ENCODE results near the gene TBX4.
"Not testable (repeated sequence)": the region's sequence is repeated elsewhere in the genome, so short reads cannot be mapped to it uniquely, and the experiment has no call there.

Gene TBX4

GRCh38 chr17:61431594-61432311, 20.5 kb upstream of the TBX4 start:
- no peak for FAIRE-seq

GRCh38 chr17:61436273-61436672, 15.9 kb upstream of the TBX4 start:
- FAIRE-seq: no peak

DNA sequence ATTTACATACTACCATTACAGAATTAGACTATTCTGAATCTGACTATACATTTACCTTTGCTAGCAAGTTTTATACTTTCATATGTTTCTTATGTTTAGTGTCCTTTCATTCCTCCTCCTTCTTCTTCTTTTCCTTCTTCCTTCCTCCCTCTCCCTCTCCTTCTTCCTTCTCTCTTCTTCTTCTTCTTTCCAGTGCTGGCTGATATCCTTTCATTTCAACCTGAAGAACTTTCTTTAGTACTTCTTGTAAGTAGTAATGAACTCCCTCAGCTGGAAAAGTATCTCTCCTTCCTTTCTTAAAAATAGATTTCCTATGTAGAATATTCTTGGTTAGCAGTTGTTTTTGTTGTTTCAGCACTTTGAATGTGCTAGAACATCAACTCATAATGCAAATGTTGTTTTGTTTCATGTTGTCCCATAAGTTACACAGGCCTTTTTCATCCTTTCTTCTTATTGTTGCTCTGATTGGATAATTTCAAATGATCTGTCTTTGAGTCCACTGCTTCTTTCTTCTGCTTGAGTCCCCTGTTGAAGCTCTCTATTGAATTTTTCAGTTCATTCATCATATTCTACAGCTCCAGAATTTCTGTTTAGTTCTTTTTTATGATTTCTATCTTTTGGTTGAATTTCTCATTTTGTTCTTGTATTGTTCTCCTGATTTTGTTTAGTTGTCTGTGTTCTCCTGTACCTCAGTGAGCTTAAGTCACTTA, 15.1 kb upstream of the TBX4 start:
- FAIRE-seq: no peak

DNA sequence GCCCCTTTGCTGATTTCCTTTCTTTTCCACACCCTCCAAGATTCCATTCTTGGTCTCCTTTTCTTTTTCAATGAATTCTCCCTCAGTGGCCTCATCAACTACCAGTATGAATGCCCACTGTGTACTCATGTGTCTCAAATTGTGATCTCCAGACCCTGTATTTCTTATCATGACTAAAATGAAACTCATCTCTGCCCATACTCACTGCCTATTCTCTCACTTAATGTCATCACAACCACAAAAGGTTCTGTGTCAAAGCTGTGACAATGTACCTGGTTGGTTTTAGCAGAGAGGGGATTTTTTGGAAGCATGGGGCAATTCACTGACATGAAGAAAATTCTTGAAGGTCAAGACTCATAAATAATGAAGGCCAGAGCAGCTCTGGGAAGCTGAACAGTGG, 11.5 kb upstream of the TBX4 start:
- FAIRE-seq: no peak

- FAIRE-seq: not testable (repeated sequence)
These were observed 10.7 kb upstream of the TBX4 start for GRCh38 chr17:61441507-61441906.

- no peak for FAIRE-seq
These were observed 10.0 kb upstream of the TBX4 start for GRCh38 chr17:61442136-61442775.

GRCh38 chr17:61442878-61443474, 9.2 kb upstream of the TBX4 start:
- FAIRE-seq: no peak

DNA sequence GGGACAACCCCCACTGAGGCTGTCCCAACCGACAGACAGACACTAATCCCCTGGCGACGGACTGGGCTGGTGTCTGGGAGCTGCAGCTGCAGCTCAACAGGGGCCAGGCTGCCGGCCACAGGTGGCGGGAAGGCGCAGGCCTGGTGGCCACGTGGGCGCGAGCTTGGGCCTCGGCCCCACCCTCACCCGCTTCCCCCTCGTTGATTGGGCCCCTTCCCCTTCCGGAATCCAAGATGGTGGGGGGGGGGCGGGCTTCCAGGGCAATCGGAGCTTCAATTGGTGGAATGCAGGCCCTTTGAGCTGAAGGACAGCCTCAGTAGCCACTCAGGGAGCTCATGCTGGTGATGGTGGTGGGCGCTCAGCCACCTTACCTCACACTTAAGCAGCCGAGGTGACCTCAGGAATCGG, 8.7 kb upstream of the TBX4 start:
- no peak for FAIRE-seq

GRCh38 chr17:61444075-61444474, 8.1 kb upstream of the TBX4 start:
- no peak for FAIRE-seq

DNA sequence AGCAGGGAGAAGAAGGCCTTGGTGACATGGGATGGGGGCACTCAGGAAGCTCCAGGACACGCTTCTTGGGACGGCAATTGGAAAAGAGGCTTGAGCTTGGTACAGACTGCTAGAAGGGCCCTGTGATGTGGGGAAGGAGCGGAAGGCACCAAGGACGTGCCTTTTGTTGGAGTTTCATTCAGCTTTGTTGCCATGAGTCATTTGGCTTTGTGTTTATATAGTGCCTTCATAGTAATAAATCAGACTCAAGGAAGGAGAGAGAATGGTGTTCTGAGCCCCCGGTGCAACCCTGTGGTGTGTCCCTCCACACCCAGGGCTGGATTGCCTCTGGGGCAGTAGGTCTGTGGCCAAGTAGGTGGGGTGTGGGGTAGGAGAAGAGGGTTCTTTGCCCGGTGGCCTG, 7.4 kb upstream of the TBX4 start:
- no peak for FAIRE-seq

- no peak for FAIRE-seq
These were observed 4.9 kb upstream of the TBX4 start for GRCh38 chr17:61447358-61447757.

DNA sequence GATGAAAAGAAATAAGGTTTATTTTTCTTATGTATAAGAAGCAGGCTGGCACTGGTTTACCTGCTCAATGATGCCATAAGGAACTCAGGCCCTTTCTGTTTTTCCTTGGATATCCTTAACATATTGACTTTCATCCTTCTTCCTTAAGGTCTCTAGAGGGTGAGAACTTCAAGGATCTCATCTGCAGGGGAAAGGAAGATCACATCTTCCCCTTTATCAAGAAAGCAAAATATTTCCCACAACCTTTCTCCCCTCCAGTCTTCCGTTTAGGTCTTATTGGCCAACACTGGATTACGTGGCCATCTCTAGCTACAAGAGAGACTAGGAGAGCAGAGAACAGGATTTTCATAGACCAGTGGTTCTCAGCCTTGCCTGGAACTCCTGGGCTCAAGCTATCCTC, 4.2 kb upstream of the TBX4 start:
- no peak for FAIRE-seq

DNA sequence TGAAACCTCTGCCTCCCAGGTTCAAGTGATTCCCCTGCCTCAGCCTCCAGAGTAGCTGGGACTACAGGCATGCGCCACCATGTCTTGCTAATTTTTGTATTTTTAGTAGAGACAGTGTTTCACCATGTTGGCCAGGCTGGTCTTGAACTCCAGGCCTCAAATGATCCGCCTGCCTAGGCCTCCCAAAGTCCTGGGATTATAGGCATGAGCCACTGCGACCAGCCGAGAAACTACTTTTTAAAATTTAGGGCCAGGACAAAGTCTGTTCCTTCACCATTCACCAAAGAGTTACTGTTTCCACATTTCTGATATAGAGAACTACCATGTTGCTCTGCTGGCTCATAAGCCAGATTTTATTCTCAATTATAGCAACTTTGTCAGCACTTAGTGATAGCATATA, 3.1 kb upstream of the TBX4 start:
- not testable (repeated sequence) for FAIRE-seq

- FAIRE-seq: no peak
These were observed 2.2 kb upstream of the TBX4 start for GRCh38 chr17:61449707-61450640.

DNA sequence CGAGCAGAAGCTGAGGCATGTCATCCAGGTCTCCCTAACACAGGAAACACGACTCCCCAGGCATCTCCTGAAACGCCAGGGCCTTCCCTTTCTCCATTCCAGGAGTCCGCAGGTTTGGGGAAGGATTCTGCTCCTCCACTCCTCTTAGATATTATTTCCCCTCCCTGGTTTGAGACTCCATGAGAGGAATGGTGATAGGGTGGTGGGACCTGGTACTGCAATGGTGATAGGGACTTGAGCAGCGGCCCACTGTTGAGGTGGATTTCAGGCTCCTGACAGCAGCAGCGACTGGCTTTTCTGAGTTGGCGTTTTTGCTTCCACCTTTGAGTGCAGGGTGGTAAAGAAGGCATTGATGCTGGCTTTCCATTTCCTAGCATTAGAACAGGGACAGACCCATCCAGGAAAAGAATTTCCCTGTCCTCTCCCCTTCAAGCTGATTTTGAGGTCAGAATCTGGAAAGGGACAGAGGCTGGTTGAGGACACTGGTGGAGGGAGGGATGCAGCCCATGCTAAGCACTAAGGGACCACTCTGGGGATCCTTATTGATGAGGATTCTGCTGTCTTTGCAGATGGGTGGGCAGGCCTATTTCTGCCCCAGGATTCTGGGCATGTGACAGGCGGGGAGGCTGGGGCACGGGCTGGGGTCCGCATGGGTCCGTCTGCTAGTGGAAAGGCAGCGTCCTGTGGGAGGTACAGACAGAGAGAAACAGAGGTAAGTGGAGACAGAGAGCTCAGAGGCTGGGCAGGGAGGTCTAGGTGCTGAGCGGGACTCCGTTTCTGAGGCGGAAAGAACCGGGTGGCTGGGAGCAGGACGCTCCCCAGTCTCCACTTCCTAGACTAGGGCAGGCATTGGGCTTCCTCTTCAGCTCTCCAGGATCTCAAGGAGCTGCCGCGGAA, 1.3 kb upstream of the TBX4 start:
- FAIRE-seq: no peak

DNA sequence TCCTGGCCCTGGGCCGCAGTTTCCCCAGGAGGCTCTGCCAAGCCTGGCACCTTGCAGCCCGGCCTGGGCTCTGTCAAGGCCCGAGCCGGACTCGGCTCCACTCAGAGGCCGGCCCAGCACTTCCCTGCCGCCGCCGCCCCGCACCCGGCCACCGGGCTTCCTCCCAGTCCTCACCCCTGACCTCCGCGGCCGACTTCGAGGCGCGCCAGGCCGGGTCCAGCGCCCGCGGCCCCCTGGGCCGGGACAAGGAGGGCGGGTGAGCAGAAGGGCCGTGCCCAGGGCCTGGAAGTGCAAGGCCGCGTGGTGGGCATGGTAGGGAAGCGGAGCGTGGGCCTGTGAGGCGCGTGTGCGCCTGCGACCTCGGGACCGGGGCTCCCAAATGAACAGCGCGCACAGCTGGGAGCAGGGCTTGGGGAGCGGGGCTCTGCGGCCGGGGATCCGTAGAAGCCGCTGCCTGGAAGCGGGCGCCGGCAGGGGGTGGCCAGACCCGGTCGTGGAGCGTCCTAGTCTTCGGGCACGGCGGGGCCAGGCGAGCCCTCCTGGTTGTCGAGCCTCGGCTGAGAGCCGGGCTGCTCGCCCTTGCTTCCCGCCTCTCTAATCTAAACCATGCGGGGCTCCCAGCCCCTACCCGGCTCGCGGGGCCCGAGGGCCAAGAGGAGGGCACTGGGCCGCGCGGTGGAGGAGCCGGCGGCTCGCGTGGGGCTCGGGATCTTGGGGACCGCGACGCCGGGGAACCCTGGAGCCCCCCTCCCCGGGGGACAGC, 503 bp upstream of the TBX4 start:
- no peak for FAIRE-seq

DNA sequence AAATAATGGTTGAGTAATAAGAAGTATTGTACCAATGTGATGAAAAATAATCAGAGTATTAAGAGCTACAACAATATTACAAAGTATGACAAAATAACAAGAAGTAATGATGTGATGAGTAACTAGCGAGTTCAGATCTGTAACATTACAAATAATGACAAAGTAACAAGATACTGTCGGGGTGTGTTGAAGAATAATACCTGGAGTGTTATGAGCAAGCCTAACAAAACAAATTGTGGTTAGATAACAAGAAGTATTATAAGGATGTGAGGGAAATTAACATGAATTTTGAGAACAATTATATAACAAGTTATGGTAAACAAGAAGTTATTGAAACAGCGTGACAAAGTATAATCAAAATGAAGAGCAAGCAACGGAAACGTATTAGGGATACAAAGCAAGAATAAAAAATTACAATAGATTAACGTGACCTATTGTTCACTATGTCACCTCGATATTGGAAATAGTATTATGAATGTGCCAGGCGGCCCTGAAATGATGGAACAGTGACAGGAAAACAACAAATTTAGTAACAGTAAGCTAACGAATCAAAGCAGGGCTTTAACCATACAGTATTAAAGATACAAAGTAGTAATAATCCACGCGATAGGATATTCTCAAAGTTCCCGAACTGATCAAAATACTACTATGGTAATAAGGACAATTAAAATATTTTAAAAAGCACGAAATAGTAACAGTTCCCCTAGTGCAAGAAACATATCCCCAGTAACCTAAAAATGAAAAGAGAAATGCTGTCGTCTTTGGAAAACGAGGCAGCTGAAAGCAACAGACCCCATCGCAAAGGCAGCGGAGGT, 1.6 kb downstream of the TBX4 start:
- FAIRE-seq: no peak

DNA sequence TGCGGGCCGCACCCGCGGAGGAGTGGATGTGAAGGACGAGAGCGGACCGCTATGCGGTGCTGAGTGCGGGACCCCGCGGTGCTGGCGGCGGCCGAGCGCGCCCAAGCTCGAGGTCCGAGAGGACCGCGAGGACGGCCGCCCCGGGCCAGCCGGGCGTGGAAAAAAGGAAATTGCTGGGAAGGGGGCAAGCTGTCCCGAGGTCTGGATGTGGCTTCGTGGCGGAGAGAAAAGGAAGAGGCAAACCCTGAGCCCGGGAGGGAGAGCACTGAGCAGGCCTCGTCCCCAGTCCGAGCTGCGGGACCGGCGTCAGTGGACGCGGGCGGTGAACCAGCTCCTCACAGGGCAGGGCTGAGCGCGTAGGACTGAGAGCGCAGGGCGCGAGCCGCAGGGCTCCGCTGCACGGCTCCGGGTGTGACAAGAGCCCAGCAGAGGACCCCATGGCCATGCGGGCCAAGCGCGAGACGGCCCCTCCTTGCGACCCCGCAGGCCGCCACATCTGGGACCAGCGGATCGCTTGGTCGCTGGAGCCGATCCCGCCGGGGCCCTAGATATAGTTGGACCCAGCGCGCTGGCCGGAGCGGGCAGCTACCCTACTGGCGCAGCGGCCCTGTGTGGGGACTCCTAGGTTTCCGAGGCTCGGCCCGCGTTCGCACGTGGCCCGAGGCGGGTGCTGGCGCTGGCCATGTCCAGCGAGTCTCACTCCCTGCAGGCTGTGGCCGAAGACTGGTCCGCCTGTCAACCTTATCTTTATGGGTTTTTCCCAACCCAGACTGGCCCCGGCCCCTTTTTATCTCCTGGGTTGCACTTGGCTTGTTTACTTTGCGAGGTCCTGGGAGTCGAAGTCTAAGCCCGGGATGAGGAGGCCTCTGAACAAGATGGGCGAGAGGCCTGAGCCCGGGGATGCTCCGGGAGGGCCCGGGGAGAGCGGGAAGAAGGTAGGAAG, 2.4 kb downstream of the TBX4 start:
- FAIRE-seq: no peak

Measured in A204.1 (cell line).